ENCODE data around the gene FGD6. TPM values are rescaled to one million over a fixed set of nuclear protein-coding genes. Genes with fewer than 3 reads are reported as not detected.
"Not testable (repeated sequence)": the region's sequence is repeated elsewhere in the genome, so short reads cannot be mapped to it uniquely, and the experiment has no call there.

FGD6 gene
- total and polyA plus RNA-seq, 2 donors (not counting 1 experiment from before 2014, with no cell fraction given): 3.3 to 4.7 TPM

GRCh38 chr12:95141310-95141709 is 76.0 kb downstream of the FGD6 start:
- Histone ChIP-seq H3K9me3 (ENCODE audit: control insufficient read depth, insufficient read depth, low read depth, low read length) (no peaks in the 10 kb centered on the region), H2AFZ (ENCODE audit: low read length) (no peak overlapping the region)
- no peak for DNase-seq (ENCODE audit: low read depth in 2 of 2)

GRCh38 chr12:95138031-95138430 is 79.2 kb downstream of the FGD6 start:
- H3K9me3 ChIP-seq (ENCODE audit: control insufficient read depth, insufficient read depth, low read depth, low read length); H3K27ac ChIP-seq (ENCODE audit: insufficient read depth, low read length); H3K79me2 ChIP-seq (ENCODE audit: control insufficient read depth, insufficient read depth, low read length); H3K4me3 ChIP-seq (replicated peaks in 1 of 4; ENCODE audit: control extremely low read depth in 1 of 4, insufficient read depth in 1 of 4, low read depth in 3 of 4, low read length in 4 of 4); DNase-seq (ENCODE audit: low read depth in 2 of 2); H3K36me3 ChIP-seq (ENCODE audit: control insufficient read depth, insufficient read depth, low read length); H4K20me1 ChIP-seq (ENCODE audit: control insufficient read depth, extremely low read depth, insufficient read depth, low read length); H2AFZ ChIP-seq (ENCODE audit: low read length); H3K9ac ChIP-seq (ENCODE audit: insufficient read depth, low read length); H3K4me1 ChIP-seq (ENCODE audit: control insufficient read depth, extremely low read depth, insufficient read depth, low read length); H3K4me2 ChIP-seq (ENCODE audit: extremely low read depth, insufficient read depth, low read length); H3K27me3 ChIP-seq (ENCODE audit: control insufficient read depth, insufficient read depth, low read length): not testable (repeated sequence)

More at GRCh38 chr12:95141310-95141709, 76.0 kb downstream of the FGD6 start:
- Histone ChIP-seq H3K4me1 (ENCODE audit: control insufficient read depth, extremely low read depth, insufficient read depth, low read length) (no peaks in the 10 kb centered on the region), H3K36me3 (ENCODE audit: control insufficient read depth, insufficient read depth, low read length) (no peaks in the 10 kb centered on the region), H3K27ac (ENCODE audit: insufficient read depth, low read length) (no peak overlapping the region), H3K4me2 (ENCODE audit: extremely low read depth, insufficient read depth, low read length) (no peak overlapping the region), H3K79me2 (ENCODE audit: control insufficient read depth, insufficient read depth, low read length) (no peaks in the 10 kb centered on the region), H4K20me1 (ENCODE audit: control insufficient read depth, extremely low read depth, insufficient read depth, low read length) (no peaks in the 10 kb centered on the region), H3K9ac (ENCODE audit: insufficient read depth, low read length) (no peak overlapping the region), H3K27me3 (ENCODE audit: control insufficient read depth, insufficient read depth, low read length) (no peaks in the 10 kb centered on the region), H3K4me3 (replicated peaks in 1 of 4; ENCODE audit: control extremely low read depth in 1 of 4, insufficient read depth in 1 of 4, low read depth in 3 of 4, low read length in 4 of 4) (no peak overlapping the region)
- TF ChIP-seq CTCF (conservative IDR thresholded peaks at IDR 0.05 in 1 of 2, IDR thresholded peaks at IDR 0.05 in 1 of 2; ENCODE audit: low read depth in 1 of 2, low read length in 2 of 2) (no peak), EZH2 (IDR thresholded peaks at IDR 0.05; ENCODE audit: low read length, missing control alignments) (no peak)

GRCh38 chr12:95136598-95136997 is 80.7 kb downstream of the FGD6 start:
- Histone ChIP-seq H3K4me1 (ENCODE audit: control insufficient read depth, extremely low read depth, insufficient read depth, low read length) (no peaks in the 10 kb centered on the region), H3K27ac (ENCODE audit: insufficient read depth, low read length) (no peak overlapping the region), H3K4me3 (replicated peaks in 1 of 4; ENCODE audit: control extremely low read depth in 1 of 4, insufficient read depth in 1 of 4, low read depth in 3 of 4, low read length in 4 of 4) (no peak overlapping the region), H2AFZ (ENCODE audit: low read length) (no peak overlapping the region), H3K79me2 (ENCODE audit: control insufficient read depth, insufficient read depth, low read length) (no peaks in the 10 kb centered on the region), H3K36me3 (ENCODE audit: control insufficient read depth, insufficient read depth, low read length) (no peaks in the 10 kb centered on the region), H4K20me1 (ENCODE audit: control insufficient read depth, extremely low read depth, insufficient read depth, low read length) (no peaks in the 10 kb centered on the region), H3K4me2 (ENCODE audit: extremely low read depth, insufficient read depth, low read length) (no peak overlapping the region), H3K9me3 (ENCODE audit: control insufficient read depth, insufficient read depth, low read depth, low read length) (no peaks in the 10 kb centered on the region), H3K27me3 (ENCODE audit: control insufficient read depth, insufficient read depth, low read length) (no peaks in the 10 kb centered on the region), H3K9ac (ENCODE audit: insufficient read depth, low read length) (no peak overlapping the region)
- TF ChIP-seq EZH2 (IDR thresholded peaks at IDR 0.05; ENCODE audit: low read length, missing control alignments) (no peak), CTCF (conservative IDR thresholded peaks at IDR 0.05 in 1 of 2, IDR thresholded peaks at IDR 0.05 in 1 of 2; ENCODE audit: low read depth in 1 of 2, low read length in 2 of 2) (no peak)
- no peak for DNase-seq (ENCODE audit: low read depth in 2 of 2)

Data from fibroblast of lung (primary cell).